IMR-90 (cell line): ENCODE measurements around the gene CTNNAL1. TPM values are rescaled to one million over a fixed set of nuclear protein-coding genes. Genes with fewer than 3 reads are reported as not detected.

Source experiments
- MXI1 ChIP-seq: IDR thresholded peaks from 2 replicates; pipeline ENCODE4 v1.6.1; 2012; ENCODE audit warnings: low read depth, mild to moderate bottlenecking, low read length, moderate library complexity, borderline replicate concordance
- RAD21 ChIP-seq: IDR thresholded peaks from 2 replicates; pipeline ENCODE4 v1.6.1; 2012; ENCODE audit warnings: low read length, improper control_type of control experiment
- SMC3 ChIP-seq: fragments of 150-350 bp; IDR thresholded peaks from 2 replicates; pipeline ENCODE4 v1.6.1; 2016; ENCODE audit warnings: low read depth, mild to moderate bottlenecking, antibody characterized with exemption, low read length, moderate library complexity
- polyA plus RNA-seq, 3 experiments: library from polyadenylated mRNA; depleted of rRNA; stranded (reverse); fragments of >200 nt; gene quantifications; 2 replicates each; pipeline ENCODE4 v1.2.3, GENCODE V29; 2012; ENCODE audit warnings: low replicate concordance in 1 of 3
- total RNA-seq: library from RNA; depleted of rRNA; stranded (reverse); fragments of >200 nt; gene quantifications from 2 replicates; pipeline ENCODE4 v1.2.3, GENCODE V29; 2012

CTNNAL1 gene
- total and polyA plus RNA-seq, 2 of the 4 experiments (the other 2 are of a cell fraction): 72.3 to 131 TPM

- TF ChIP-seq MXI1: no peak
- TF ChIP-seq RAD21: no peak
- no peak for TF ChIP-seq SMC3
These were observed 23.7 kb upstream of the CTNNAL1 start (continued) for GRCh38 chr9:109036744-109037680.
